ENCODE data around the gene RB1. TPM values are rescaled to one million over a fixed set of nuclear protein-coding genes. Genes with fewer than 3 reads are reported as not detected.

Gene RB1
- total RNA-seq, 1 experiment from 2014 or later, result 18.8 TPM

GRCh38 chr13:48448959-48449614, 145.5 kb downstream of the RB1 start:
- TF ChIP-seq MAX (CRISPR knock-in tag; IDR thresholded peaks at IDR 0.05) (no peak), TEAD4 (CRISPR knock-in tag; IDR thresholded peaks at IDR 0.05) (no peak), CREB1 (CRISPR knock-in tag; IDR thresholded peaks at IDR 0.05) (no peak), FOXJ3 (CRISPR knock-in tag; IDR thresholded peaks at IDR 0.05; ENCODE audit: borderline replicate concordance) (no peak), RELA (CRISPR knock-in tag; IDR thresholded peaks at IDR 0.05; ENCODE audit: borderline replicate concordance) (no peak), NR1H2 (CRISPR knock-in tag; IDR thresholded peaks at IDR 0.05) (no peak), ELF4 (CRISPR knock-in tag; IDR thresholded peaks at IDR 0.05; ENCODE audit: low read depth) (no peak), TEAD1 (CRISPR knock-in tag; IDR thresholded peaks at IDR 0.05) (no peak), NFYB (CRISPR knock-in tag; conservative IDR thresholded peaks at IDR 0.05; ENCODE audit: low read depth) (no peak)
- H3K4me1 Mint-ChIP-seq, result peaks cover 6% of the 10 kb centered on the region
- no peaks in the 10 kb centered on the region for H3K27me3 Mint-ChIP-seq (ENCODE audit: low read depth)
- DNase-seq (ENCODE audit: low spot score) (no peak), ATAC-seq (no peak)
- no peak overlapping the region for H3K27ac Mint-ChIP-seq
- H3K4me3 Mint-ChIP-seq, result no peak overlapping the region
- H3K36me3 Mint-ChIP-seq, result peaks cover 7% of the 10 kb centered on the region; the same call in 1 of the 2 replicates
- H3K9me3 Mint-ChIP-seq, result peaks cover 10% of the 10 kb centered on the region
- ChIA-PET CTCF (no interaction called here), POLR2A (interaction anchor here (0.6 kb wide), 1 partner anchor 73 kb away, joined by 5 read pairs; no protein-coding TSS in a partner anchor)

- H3K4me3 Mint-ChIP-seq, result no peak overlapping the region
- TF ChIP-seq MYBL2 (CRISPR knock-in tag; IDR thresholded peaks at IDR 0.05), result no peak
- no peak for TF ChIP-seq TEAD1 (CRISPR knock-in tag; IDR thresholded peaks at IDR 0.05)
- TF ChIP-seq OVOL2 (CRISPR knock-in tag; IDR thresholded peaks at IDR 0.05; ENCODE audit: borderline replicate concordance), result no peak
- no peak for TF ChIP-seq ATF6 (CRISPR knock-in tag; IDR thresholded peaks at IDR 0.05)
- TF ChIP-seq IRF1 (CRISPR knock-in tag; IDR thresholded peaks at IDR 0.05), result no peak
- TF ChIP-seq MXD4 (CRISPR knock-in tag; IDR thresholded peaks at IDR 0.05; ENCODE audit: borderline replicate concordance), result no peak
- no peak for TF ChIP-seq ERG (CRISPR knock-in tag; IDR thresholded peaks at IDR 0.05)
- no peak for TF ChIP-seq ZNF396 (CRISPR knock-in tag; IDR thresholded peaks at IDR 0.05; ENCODE audit: borderline replicate concordance)
- TF ChIP-seq ARID4B (CRISPR knock-in tag; IDR thresholded peaks at IDR 0.05; ENCODE audit: borderline replicate concordance), result no peak
- TF ChIP-seq CREM (CRISPR knock-in tag; IDR thresholded peaks at IDR 0.05), result no peak
- TF ChIP-seq ZNF317 (CRISPR knock-in tag; IDR thresholded peaks at IDR 0.05; ENCODE audit: borderline replicate concordance, low read depth), result no peak
- no peak for TF ChIP-seq ZSCAN18 (CRISPR knock-in tag; IDR thresholded peaks at IDR 0.05)
- no peak for TF ChIP-seq JAZF1 (CRISPR knock-in tag; IDR thresholded peaks at IDR 0.05)
- no peak for TF ChIP-seq RELA (CRISPR knock-in tag; IDR thresholded peaks at IDR 0.05; ENCODE audit: borderline replicate concordance)
- no peak for TF ChIP-seq ELF4 (CRISPR knock-in tag; IDR thresholded peaks at IDR 0.05; ENCODE audit: low read depth)
- TF ChIP-seq GTF2I (CRISPR knock-in tag; conservative IDR thresholded peaks at IDR 0.05), result no peak
- no peak for TF ChIP-seq PRRX2 (CRISPR knock-in tag; IDR thresholded peaks at IDR 0.05)
- TF ChIP-seq MAX (CRISPR knock-in tag; IDR thresholded peaks at IDR 0.05), result no peak
- TF ChIP-seq EMX1 (CRISPR knock-in tag; IDR thresholded peaks at IDR 0.05), result no peak
- TF ChIP-seq ZNF423 (CRISPR knock-in tag; IDR thresholded peaks at IDR 0.05), result no peak
- ChIA-PET CTCF (no interaction called here), POLR2A (no interaction called here)
- ATAC-seq (no peak), DNase-seq (ENCODE audit: low spot score) (no peak)
- peaks cover 7% of the 10 kb centered on the region; the same call in 1 of the 2 replicates for H3K36me3 Mint-ChIP-seq
- peaks cover 10% of the 10 kb centered on the region for H3K9me3 Mint-ChIP-seq
- H3K27me3 Mint-ChIP-seq (ENCODE audit: low read depth), result no peaks in the 10 kb centered on the region
- peaks cover 6% of the 10 kb centered on the region for H3K4me1 Mint-ChIP-seq
- H3K27ac Mint-ChIP-seq, result no peak overlapping the region
Measured at GRCh38 chr13:48449656-48450055, 146.1 kb downstream of the RB1 start.
